Liver (tissue), 9 donors: Measurements from ENCODE around the gene RIMKLB. TPM values are rescaled to one million over a fixed set of nuclear protein-coding genes. Genes with fewer than 3 reads are reported as not detected.
"Not testable (repeated sequence)": the region's sequence is repeated elsewhere in the genome, so short reads cannot be mapped to it uniquely, and the experiment has no call there.

ENCODE experiments used
- DNase-seq: peaks from one replicate; pipeline ENCODE4 v3.0.0-alpha.2; 2017; ENCODE audit warnings: low spot score
- H3K27ac ChIP-seq, 2 donors: one replicate each; pipeline ENCODE4 v1.7.0; 2013; ENCODE audit warnings: inconsistent platforms in 2 of 2, low read length in 2 of 2, control low read depth in 1 of 2, low read depth in 1 of 2, mild to moderate bottlenecking in 1 of 2
- H3K27me3 ChIP-seq, 4 donors: one replicate each; pipeline versions ENCODE4 v1.6.1 to v1.7.0; 2013; ENCODE audit warnings: low read length in 3 of 4, inconsistent platforms in 1 of 4, mild to moderate bottlenecking in 1 of 4, moderate library complexity in 1 of 4; ENCODE audit not compliant: control insufficient read depth in 4 of 4, insufficient read depth in 4 of 4
- H3K36me3 ChIP-seq, 4 donors: one replicate each; pipeline versions ENCODE4 v1.6.1 to v1.7.0; 2013; ENCODE audit warnings: low read length in 3 of 4, mild to moderate bottlenecking in 3 of 4, low read depth in 1 of 4, moderate library complexity in 1 of 4; ENCODE audit not compliant: control insufficient read depth in 4 of 4, insufficient read depth in 3 of 4
- H3K4me1 ChIP-seq, 4 donors: one replicate each; pipeline versions ENCODE4 v1.6.1 to v1.7.0; 2013; ENCODE audit warnings: low read length in 3 of 4, mild to moderate bottlenecking in 3 of 4, moderate library complexity in 1 of 4; ENCODE audit not compliant: control insufficient read depth in 4 of 4, insufficient read depth in 4 of 4
- H3K4me3 ChIP-seq, 3 donors: one replicate each; pipeline versions ENCODE4 v1.6.1 to v1.7.0; 2013; ENCODE audit warnings: low read length in 3 of 3, control low read depth in 1 of 3, low read depth in 1 of 3, mild to moderate bottlenecking in 1 of 3
- H3K9ac ChIP-seq, 2 donors: one replicate each; pipeline ENCODE4 v1.7.0; 2013; ENCODE audit warnings: low read length in 2 of 2, mild to moderate bottlenecking in 2 of 2, moderate library complexity in 2 of 2, control low read depth in 1 of 2, low read depth in 1 of 2
- H3K9me3 ChIP-seq, 4 donors: one replicate each; pipeline versions ENCODE4 v1.6.1 to v1.7.0; 2013; ENCODE audit warnings: low read length in 3 of 4; ENCODE audit not compliant: control insufficient read depth in 4 of 4
- EGR1 ChIP-seq, 2 donors: IDR thresholded peaks; 2 replicates each; pipeline ENCODE4 v1.6.1; 2016 to 2018; ENCODE audit warnings: antibody characterized with exemption in 2 of 2, low read depth in 2 of 2
- FOXA2 ChIP-seq: IDR thresholded peaks from 2 replicates; pipeline ENCODE4 v1.6.1; 2016; ENCODE audit warnings: antibody characterized with exemption
- HNF4A ChIP-seq, 2 donors: conservative IDR thresholded peaks; 2 replicates each; pipeline ENCODE4 v1.6.1; 2016; ENCODE audit warnings: antibody characterized with exemption in 2 of 2, mild to moderate bottlenecking in 2 of 2
- HNF4G ChIP-seq: IDR thresholded peaks from 2 replicates; pipeline ENCODE4 v1.6.1; 2016; ENCODE audit warnings: antibody characterized with exemption
- JUND ChIP-seq, 2 donors: IDR thresholded peaks; 2 replicates each; pipeline ENCODE4 v1.6.1; 2016; ENCODE audit warnings: antibody characterized with exemption in 2 of 2
- MAX ChIP-seq: IDR thresholded peaks from 2 replicates; pipeline ENCODE4 v1.6.1; 2016; ENCODE audit warnings: antibody characterized with exemption
- RAD21 ChIP-seq, 2 donors: IDR thresholded peaks; 2 replicates each; pipeline ENCODE4 v1.6.1; 2016; ENCODE audit warnings: antibody characterized with exemption in 2 of 2, mild to moderate bottlenecking in 2 of 2
- RXRA ChIP-seq, 2 donors: IDR thresholded peaks; 2 replicates each; pipeline ENCODE4 v1.6.1; 2017 to 2018; ENCODE audit warnings: antibody characterized with exemption in 2 of 2, mild to moderate bottlenecking in 1 of 2
- SP1 ChIP-seq: IDR thresholded peaks from 2 replicates; pipeline ENCODE4 v1.6.1; 2018; ENCODE audit warnings: antibody characterized with exemption, mild to moderate bottlenecking
- TAF1 ChIP-seq: conservative IDR thresholded peaks from 2 replicates; pipeline ENCODE4 v1.6.1; 2016; ENCODE audit warnings: antibody characterized with exemption, mild to moderate bottlenecking
- YY1 ChIP-seq: IDR thresholded peaks from 2 replicates; pipeline ENCODE4 v1.6.1; 2016; ENCODE audit warnings: antibody characterized with exemption, mild to moderate bottlenecking
- ZBTB33 ChIP-seq: IDR thresholded peaks from 2 replicates; pipeline ENCODE4 v1.6.1; 2016; ENCODE audit warnings: antibody characterized with exemption
- WGBS: extraction: QIAGEN DNeasy Blood & Tissue Kit; methylation state at CpG from one replicate; pipeline ENCODE4 v1.1.7; 2013; 5-methylcytosine and 5-hydroxymethylcytosine counted together
- polyA plus RNA-seq, 2 donors: library from polyadenylated mRNA; stranded (reverse) in 1 of 2; unstranded in 1 of 2; fragments of 200-250 nt in 1 of 2; fragments of >200 nt in 1 of 2; fragmentation: Nextera tagmentation in 1 of 2; extraction: Ambion mirVana in 1 of 2; gene quantifications; one replicate each; pipeline versions ENCODE4 v1.2.1 to v1.2.3, GENCODE V29; 2013 to 2015
- total RNA-seq, 2 donors: library from RNA; depleted of rRNA; stranded (reverse); fragments of >200 nt; gene quantifications; one replicate each; pipeline ENCODE4 v1.2.3, GENCODE V29; 2014
- donor health status: healthy.
- donor health status: healthy.
- donor health status: healthy.
- donor health status: healthy.
- donor health status: healthy.

Gene RIMKLB
- total and polyA plus RNA-seq, 4 donors: 1.6 to 9.5 (median 3.8) TPM

GRCh38 chr12:8794611-8795010, 96.8 kb downstream of the RIMKLB start:
- DNase-seq, H3K9me3 ChIP-seq, H3K27ac ChIP-seq, H3K9ac ChIP-seq, H3K36me3 ChIP-seq, H3K4me3 ChIP-seq, H3K27me3 ChIP-seq, H3K4me1 ChIP-seq: not testable (repeated sequence)
- 96% methylated on average over 21 of the region's 21 CpGs for WGBS

GRCh38 chr12:8796831-8797626, 99.2 kb downstream of the RIMKLB start:
- Histone ChIP-seq H3K9ac (no peak overlapping the region), H3K4me1 (no peaks in the 10 kb centered on the region), H3K27ac (no peak overlapping the region), H3K27me3 (no peaks in the 10 kb centered on the region), H3K36me3 (no peaks in the 10 kb centered on the region), H3K9me3 (no peaks in the 10 kb centered on the region), H3K4me3 (no peak overlapping the region)
- TF ChIP-seq SP1 (no peak), JUND (IDR thresholded peaks at IDR 0.05) (no peak), RAD21 (IDR thresholded peaks at IDR 0.05) (no peak), TAF1 (no peak), HNF4G (no peak), HNF4A (conservative IDR thresholded peaks at IDR 0.05) (no peak), FOXA2 (no peak), ZBTB33 (no peak), EGR1 (IDR thresholded peaks at IDR 0.05; ENCODE audit: low read depth in 2 of 2) (no peak), YY1 (no peak), MAX (no peak), RXRA (IDR thresholded peaks at IDR 0.05) (no peak)
- no peak for DNase-seq
- 79% methylated on average over 5 of the region's 5 CpGs for WGBS

GRCh38 chr12:8801213-8801612, 103.4 kb downstream of the RIMKLB start:
- not testable (repeated sequence) for H3K9me3 ChIP-seq

GRCh38 chr12:8804833-8805232, 107.0 kb downstream of the RIMKLB start:
- 53% methylated on average over 3 of the region's 3 CpGs for WGBS
- not testable (repeated sequence) for H3K4me3 ChIP-seq, H3K27ac ChIP-seq, H3K4me1 ChIP-seq, H3K36me3 ChIP-seq, H3K9ac ChIP-seq, H3K9me3 ChIP-seq, H3K27me3 ChIP-seq, DNase-seq

More at GRCh38 chr12:8801213-8801612, 103.4 kb downstream of the RIMKLB start:
- H3K27me3 ChIP-seq, DNase-seq, H3K27ac ChIP-seq, H3K9ac ChIP-seq, H3K4me1 ChIP-seq, H3K4me3 ChIP-seq, H3K36me3 ChIP-seq: not testable (repeated sequence)
- 92% methylated on average over 3 of the region's 3 CpGs for WGBS

GRCh38 chr12:8805487-8805886, 107.7 kb downstream of the RIMKLB start:
- 68% methylated on average over 11 of the region's 11 CpGs for WGBS
- H3K36me3 ChIP-seq, H3K9me3 ChIP-seq, DNase-seq, H3K4me3 ChIP-seq, H3K27me3 ChIP-seq, H3K27ac ChIP-seq, H3K4me1 ChIP-seq, H3K9ac ChIP-seq: not testable (repeated sequence)

- not testable (repeated sequence) for DNase-seq, H3K4me1 ChIP-seq, H3K9me3 ChIP-seq, H3K36me3 ChIP-seq, H3K9ac ChIP-seq, H3K27ac ChIP-seq, H3K4me3 ChIP-seq, H3K27me3 ChIP-seq
- 89% methylated on average over 11 of the region's 11 CpGs for WGBS
Observed at GRCh38 chr12:8807084-8807483, 109.3 kb downstream of the RIMKLB start.
